Panc1 (cell line): Measurements from ENCODE around the gene TENT5C.

ENCODE experiments used
- CTCF ChIP-seq: fragments of 450-650 bp; IDR thresholded peaks from 2 replicates; pipeline ENCODE4 v1.5.1; 2017; ENCODE audit warnings: mild to moderate bottlenecking
- POLR2AphosphoS5 ChIP-seq: IDR thresholded peaks from 2 replicates; pipeline ENCODE4 v1.6.1; 2012; ENCODE audit warnings: mild to moderate bottlenecking, low read depth, low read length, moderate library complexity
- REST ChIP-seq, 2 experiments: IDR thresholded peaks; 2 replicates each; pipeline ENCODE4 v1.6.1; 2011 to 2012; ENCODE audit warnings: low read depth in 2 of 2, control low read depth in 1 of 2, low read length in 1 of 2, mild to moderate bottlenecking in 1 of 2, moderate library complexity in 1 of 2; ENCODE audit not compliant: insufficient read depth in 1 of 2

GRCh38 chr1:117627546-117628130 is 21.8 kb downstream of the TENT5C start:
- TF ChIP-seq CTCF: no peak
- no peak for TF ChIP-seq REST (IDR thresholded peaks at IDR 0.05; ENCODE audit: insufficient read depth in 1 of 2, low read depth in 2 of 2, low read length in 1 of 2)
- TF ChIP-seq POLR2AphosphoS5: no peak
